Body of pancreas (tissue), 4 donors: ENCODE measurements around the gene MED26.

Source experiments
- CTCF ChIP-seq, 7 experiments: fragments of 450-650 bp in 4 of 7; fragments of 200-600 bp in 3 of 7; sonication (generic) in 3 of 7; IDR thresholded peaks; one replicate each; pipeline ENCODE4 v1.5.1; 2016 to 2019; ENCODE audit warnings: antibody characterized with exemption in 7 of 7
- POLR2A ChIP-seq, 3 donors: fragments of 450-650 bp; IDR thresholded peaks; one replicate each; pipeline ENCODE4 v1.6.1; 2016; ENCODE audit warnings: antibody characterized with exemption in 3 of 3, mild to moderate bottlenecking in 2 of 3

GRCh38 chr19:16561382-16561781 is 66.6 kb downstream of the MED26 start:
- TF ChIP-seq CTCF (IDR thresholded peaks at IDR 0.05), result no peak
- no peak for TF ChIP-seq POLR2A (IDR thresholded peaks at IDR 0.05)
